GM12878 (cell line): ENCODE results near the gene FBXL19. TPM values are rescaled to one million over a fixed set of nuclear protein-coding genes. Genes with fewer than 3 reads are reported as not detected.
A peak's percentile ranks its signal among the peaks of the same experiment; 100 is the strongest.

Experiments used
- BACH1 ChIP-seq: fragments of 450-650 bp; IDR thresholded peaks from 2 replicates; pipeline ENCODE4 v1.6.1; 2017; ENCODE audit warnings: mild to moderate bottlenecking, borderline replicate concordance
- BHLHE40 ChIP-seq, 2 experiments: fragments of 450-650 bp in 1 of 2; IDR thresholded peaks; 2 replicates each; pipeline ENCODE4 v1.6.1; 2011 to 2017; ENCODE audit warnings: low read depth in 2 of 2, borderline replicate concordance in 1 of 2, improper control_type of control experiment in 1 of 2, low read length in 1 of 2, mild to moderate bottlenecking in 1 of 2
- CBFB ChIP-seq: IDR thresholded peaks from 2 replicates; pipeline ENCODE4 v1.6.1; 2016; ENCODE audit warnings: antibody characterized with exemption, low read depth
- E2F4 ChIP-seq: IDR thresholded peaks from 2 replicates; pipeline ENCODE4 v1.6.1; 2012; ENCODE audit warnings: low read depth, low read length, improper control_type of control experiment
- E4F1 ChIP-seq: fragments of 450-650 bp; IDR thresholded peaks from 2 replicates; pipeline ENCODE4 v1.6.1; 2018; ENCODE audit warnings: borderline replicate concordance, mild to moderate bottlenecking; ENCODE audit not compliant: partially characterized antibody
- EZH2 ChIP-seq: IDR thresholded peaks from 2 replicates; pipeline ENCODE4 v1.6.1; 2012; ENCODE audit warnings: low read depth, mild to moderate bottlenecking, control low read depth, inconsistent platforms, low read length, borderline replicate concordance; ENCODE audit not compliant: control insufficient read depth
- FOXK2 ChIP-seq: fragments of 450-650 bp; IDR thresholded peaks from 2 replicates; pipeline ENCODE4 v1.6.1; 2017; ENCODE audit warnings: mild to moderate bottlenecking, moderate library complexity
- GATAD2B ChIP-seq: fragments of 450-650 bp; conservative IDR thresholded peaks from 2 replicates; pipeline ENCODE4 v1.6.1; 2017; ENCODE audit warnings: low read depth, mild to moderate bottlenecking, moderate library complexity
- HCFC1 ChIP-seq: fragments of 150-350 bp; IDR thresholded peaks from 2 replicates; pipeline ENCODE4 v1.6.1; 2014; ENCODE audit warnings: low read length
- IKZF1 ChIP-seq: fragments of 450-650 bp; conservative IDR thresholded peaks from 2 replicates; pipeline ENCODE4 v1.6.1; 2017; ENCODE audit warnings: antibody characterized with exemption, mild to moderate bottlenecking
- IRF3 ChIP-seq: fragments of 450-650 bp; IDR thresholded peaks from 2 replicates; pipeline ENCODE4 v1.6.1; 2014; ENCODE audit warnings: mild to moderate bottlenecking
- KAT2A ChIP-seq: conservative IDR thresholded peaks from 2 replicates; pipeline ENCODE4 v1.6.1; 2011; ENCODE audit warnings: low read depth, low read length; ENCODE audit not compliant: control insufficient read depth
- KLF5 ChIP-seq: fragments of 450-650 bp; IDR thresholded peaks from 2 replicates; pipeline ENCODE4 v1.6.1; 2014; ENCODE audit warnings: mild to moderate bottlenecking; ENCODE audit not compliant: partially characterized antibody
- PML ChIP-seq: IDR thresholded peaks from 2 replicates; pipeline ENCODE4 v1.6.1; 2012; ENCODE audit warnings: low read length, inconsistent platforms
- RELA ChIP-seq: fragments of 450-650 bp; IDR thresholded peaks from 2 replicates; pipeline ENCODE4 v1.8.0; 2014; ENCODE audit warnings: borderline replicate concordance; ENCODE audit not compliant: partially characterized antibody
- SMAD5 ChIP-seq: IDR thresholded peaks from 2 replicates; pipeline ENCODE4 v1.6.1; 2016; ENCODE audit warnings: antibody characterized with exemption, low read depth
- SMARCA5 ChIP-seq: fragments of 450-650 bp; IDR thresholded peaks from 2 replicates; pipeline ENCODE4 v1.6.1; 2017; ENCODE audit warnings: mild to moderate bottlenecking
- SMC3 ChIP-seq: IDR thresholded peaks from 2 replicates; pipeline ENCODE4 v1.6.1; 2011; ENCODE audit warnings: low read length, improper control_type of control experiment, borderline replicate concordance
- SRF ChIP-seq, 2 experiments: IDR thresholded peaks; 2 replicates each; pipeline ENCODE4 v1.6.1; 2011; ENCODE audit warnings: low read depth in 2 of 2, low read length in 2 of 2, mild to moderate bottlenecking in 1 of 2, moderate library complexity in 1 of 2
- STAT1 ChIP-seq: fragments of 450-650 bp; conservative IDR thresholded peaks from 2 replicates; pipeline ENCODE4 v1.6.1; 2014; ENCODE audit warnings: antibody characterized with exemption, mild to moderate bottlenecking
- STAT3 ChIP-seq: IDR thresholded peaks from 2 replicates; pipeline ENCODE4 v1.6.1; 2011; ENCODE audit warnings: low read depth, low read length, improper control_type of control experiment
- USF1 ChIP-seq: IDR thresholded peaks from 2 replicates; pipeline ENCODE4 v1.6.1; 2011; ENCODE audit warnings: borderline replicate concordance, low read depth, mild to moderate bottlenecking, moderate library complexity, mixed read lengths, low read length; ENCODE audit not compliant: insufficient read depth; ENCODE audit errors: extremely low read length
- USF2 ChIP-seq: IDR thresholded peaks from 2 replicates; pipeline ENCODE4 v1.6.1; 2011; ENCODE audit warnings: low read depth, low read length, improper control_type of control experiment, borderline replicate concordance
- YY1 ChIP-seq: IDR thresholded peaks from 2 replicates; pipeline ENCODE4 v1.6.1; 2011; ENCODE audit warnings: low read depth, mild to moderate bottlenecking, low read length
- ZBED1 ChIP-seq: IDR thresholded peaks from 2 replicates; pipeline ENCODE4 v1.6.1; 2016; ENCODE audit warnings: borderline replicate concordance
- ZNF207 ChIP-seq: fragments of 450-650 bp; IDR thresholded peaks from 2 replicates; pipeline ENCODE4 v1.6.1; 2014; ENCODE audit warnings: antibody characterized with exemption, mild to moderate bottlenecking, borderline replicate concordance
- polyA plus RNA-seq, 11 experiments: library from polyadenylated mRNA; depleted of rRNA in 4 of 11; unstranded in 6 of 11; stranded (reverse) in 5 of 11; fragments of >200 nt; fragmentation: Nextera tagmentation in 4 of 11; fragmentation: Illumina TruSeq in 1 of 11; extraction: Ambion mirVana in 4 of 11; extraction: Trizol in 1 of 11; gene quantifications; 1 replicate in 1 of 11; 2 replicates in 10 of 11; pipeline versions ENCODE4 v1.2.1 to v1.2.3, GENCODE V29; 2011 to 2016; ENCODE audit warnings: inconsistent platforms in 2 of 11, missing spikeins in 2 of 11, low read depth in 1 of 11
- total RNA-seq, 4 experiments: library from RNA; depleted of rRNA in 3 of 4; stranded (reverse); fragments of >200 nt in 3 of 4; fragmentation: Illumina TruSeq in 1 of 4; extraction: Trizol in 1 of 4; gene quantifications; 2 replicates each; pipeline versions ENCODE4 v1.2.1 to v1.2.3, GENCODE V29; 2013 to 2021

The FBXL19 gene
- total and polyA plus RNA-seq, 10 of the 15 experiments (the other 5 are each of a cell fraction or from before 2014, with no cell fraction given) = 0.02 to 32.1 (median 6.8) TPM; not detected in 1

GRCh38 chr16:30922420-30922959 lies 882 bp upstream of the FBXL19 start (continued):
- TF ChIP-seq IRF3 (no peak; the same call in 1 of the 2 replicates), PML (no peak), KAT2A (no peak), YY1 (peak; percentile 97), STAT1 (no peak; the same call in 1 of the 2 replicates), SMARCA5 (peak; percentile 86), GATAD2B (no peak), EZH2 (no peak), SMAD5 (peak; percentile 39; the same call in 1 of the 2 replicates), USF2 (no peak), E2F4 (peak; percentile 69), HCFC1 (peak; percentile 97), SRF (IDR thresholded peaks at IDR 0.05; ENCODE audit: low read depth in 2 of 2, low read length in 2 of 2) (peak; percentile 12 to 75; a peak in 1 of 4 replicates), FOXK2 (no peak), BHLHE40 (IDR thresholded peaks at IDR 0.05; ENCODE audit: borderline replicate concordance in 1 of 2, low read depth in 2 of 2, low read length in 1 of 2) (no peak), IKZF1 (peak; percentile 100), USF1 (no peak), STAT3 (no peak), KLF5 (no peak), BACH1 (peak; percentile 64; the same call in 1 of the 2 replicates), E4F1 (peak; percentile 47), ZBED1 (no peak), RELA (no peak), ZNF207 (peak; percentile 23; the same call in 1 of the 2 replicates), CBFB (no peak), SMC3 (no peak)
